Vagina (tissue), 2 donors: Measurements from ENCODE around the gene USH1C. TPM values are rescaled to one million over a fixed set of nuclear protein-coding genes. Genes with fewer than 3 reads are reported as not detected.

Source experiments
- DNase-seq, 2 donors: peaks; one replicate each; pipeline ENCODE4 v3.0.0-alpha.2; 2017; ENCODE audit errors: extremely low spot score in 2 of 2
- H3K27ac ChIP-seq: fragments of 200-600 bp; sonication (generic); one replicate; pipeline ENCODE4 v1.5.1; 2019
- H3K27me3 ChIP-seq: fragments of 200-600 bp; sonication (generic); one replicate; pipeline ENCODE4 v1.5.1; 2019
- H3K36me3 ChIP-seq, 2 donors: fragments of 200-600 bp; sonication (generic); one replicate each; pipeline ENCODE4 v1.5.1; 2017 to 2019
- H3K4me1 ChIP-seq: fragments of 200-600 bp; sonication (generic); one replicate; pipeline ENCODE4 v1.5.1; 2019
- H3K4me3 ChIP-seq, 2 donors: fragments of 200-600 bp; sonication (generic); 1 replicate in 1 of 2; 2 replicates in 1 of 2; pipeline ENCODE4 v1.5.1; 2016 to 2019
- H3K9me3 ChIP-seq: fragments of 200-600 bp; sonication (generic); one replicate; pipeline ENCODE4 v1.5.1; 2019
- CTCF ChIP-seq, 3 experiments: fragments of 450-650 bp in 2 of 3; fragments of 200-600 bp in 1 of 3; sonication (generic) in 1 of 3; IDR thresholded peaks; one replicate each; pipeline ENCODE4 v1.5.1; 2017 to 2019; ENCODE audit warnings: antibody characterized with exemption in 3 of 3, mild to moderate bottlenecking in 2 of 3, moderate library complexity in 2 of 3
- POLR2A ChIP-seq, 2 donors: fragments of 450-650 bp; IDR thresholded peaks; one replicate each; pipeline ENCODE4 v1.6.1; 2017; ENCODE audit warnings: antibody characterized with exemption in 2 of 2, mild to moderate bottlenecking in 2 of 2, moderate library complexity in 2 of 2
- POLR2AphosphoS5 ChIP-seq, 2 donors: sonication (generic); formaldehyde crosslinking; IDR thresholded peaks; one replicate each; pipeline ENCODE4 v1.9.0; 2017; ENCODE audit warnings: antibody characterized with exemption in 2 of 2, mild to moderate bottlenecking in 2 of 2, low read depth in 1 of 2; ENCODE audit not compliant: insufficient read depth in 1 of 2
- intact Hi-C: fragments of 100-400 bp; cut with DNase I; formaldehyde crosslinking; loops from one replicate; pipeline ENCODE4 v1.15.1; 2023
- total RNA-seq: library from RNA; depleted of rRNA; stranded (reverse); fragments of >200 nt; gene quantifications from one replicate; pipeline ENCODE4 v1.2.3, GENCODE V29; 2016

The USH1C gene
- total RNA-seq, 1 donor from 2014 or later, result not detected

DNA sequence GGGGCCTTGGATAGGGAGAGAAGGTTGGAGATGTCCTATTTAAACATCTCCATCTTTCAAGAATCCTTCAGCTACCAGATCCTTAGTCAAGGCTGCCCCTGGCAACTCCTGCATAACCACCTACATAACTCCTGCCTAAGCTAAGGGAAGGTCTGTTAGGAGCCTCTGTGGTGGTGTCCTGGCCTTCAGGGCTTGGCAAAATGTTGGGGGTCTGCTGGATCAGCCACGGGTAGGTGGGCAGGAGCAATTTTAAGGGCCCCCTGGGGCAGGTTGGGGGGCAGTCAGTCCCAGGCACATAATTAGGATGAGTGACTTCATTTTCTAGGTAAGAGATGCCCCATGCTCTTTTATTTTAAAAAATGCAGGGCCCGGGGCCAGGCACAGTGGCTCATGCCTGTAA is 25.9 kb downstream of the USH1C start:
- Histone ChIP-seq H3K27me3 (no peaks in the 10 kb centered on the region), H3K4me1 (no peaks in the 10 kb centered on the region), H3K36me3 (no peaks in the 10 kb centered on the region), H3K27ac (no peak overlapping the region), H3K4me3 (no peak overlapping the region), H3K9me3 (no peaks in the 10 kb centered on the region)
- TF ChIP-seq CTCF (IDR thresholded peaks at IDR 0.05), result no peak
- no peak for TF ChIP-seq POLR2AphosphoS5 (IDR thresholded peaks at IDR 0.05; ENCODE audit: insufficient read depth in 1 of 2, low read depth in 1 of 2)
- no peak for DNase-seq
- intact Hi-C loops, result no loop called here

DNA sequence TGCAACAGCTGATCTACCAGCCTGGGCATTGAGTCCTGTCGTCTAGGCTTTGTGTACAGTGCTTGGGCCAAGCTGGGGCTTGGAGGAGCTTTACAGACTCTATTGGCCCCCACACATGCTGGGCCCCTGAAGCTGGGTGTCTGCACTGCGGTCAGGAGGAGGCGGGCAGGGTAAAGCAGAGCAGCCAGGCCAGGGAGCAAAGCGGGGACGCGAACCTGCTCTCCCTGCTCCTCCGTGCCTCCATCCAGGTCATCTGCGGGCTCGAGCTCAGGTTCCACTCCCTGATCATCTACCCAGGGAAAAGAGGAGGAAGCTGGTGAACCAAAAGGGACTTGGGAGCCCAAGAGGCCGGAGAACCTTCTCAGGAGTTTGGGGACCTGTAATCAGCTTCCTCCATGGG is 27.0 kb downstream of the USH1C start:
- intact Hi-C loops, result no loop called here
- Histone ChIP-seq H3K4me3 (no peak overlapping the region), H3K4me1 (no peaks in the 10 kb centered on the region), H3K27me3 (no peaks in the 10 kb centered on the region), H3K9me3 (no peaks in the 10 kb centered on the region), H3K27ac (no peak overlapping the region), H3K36me3 (no peaks in the 10 kb centered on the region)
- TF ChIP-seq CTCF (IDR thresholded peaks at IDR 0.05) (no peak), POLR2AphosphoS5 (IDR thresholded peaks at IDR 0.05; ENCODE audit: insufficient read depth in 1 of 2, low read depth in 1 of 2) (no peak), POLR2A (IDR thresholded peaks at IDR 0.05) (no peak)
- DNase-seq, result no peak

GRCh38 chr11:17516551-17517150 is 27.6 kb downstream of the USH1C start:
- H3K4me3 ChIP-seq, result no peak overlapping the region
- TF ChIP-seq CTCF (IDR thresholded peaks at IDR 0.05) (no peak), POLR2A (IDR thresholded peaks at IDR 0.05) (no peak), POLR2AphosphoS5 (IDR thresholded peaks at IDR 0.05; ENCODE audit: insufficient read depth in 1 of 2, low read depth in 1 of 2) (no peak)
- no peaks in the 10 kb centered on the region for H3K27me3 ChIP-seq
- H3K36me3 ChIP-seq, result no peaks in the 10 kb centered on the region
- H3K9me3 ChIP-seq, result no peaks in the 10 kb centered on the region
- H3K4me1 ChIP-seq, result no peaks in the 10 kb centered on the region
- no peak for DNase-seq
- no peak overlapping the region for H3K27ac ChIP-seq
- intact Hi-C loops, result no loop called here

- H3K9me3 ChIP-seq, result no peaks in the 10 kb centered on the region
- TF ChIP-seq POLR2A (IDR thresholded peaks at IDR 0.05) (no peak), CTCF (IDR thresholded peaks at IDR 0.05) (no peak), POLR2AphosphoS5 (IDR thresholded peaks at IDR 0.05; ENCODE audit: insufficient read depth in 1 of 2, low read depth in 1 of 2) (no peak)
- no peaks in the 10 kb centered on the region for H3K4me1 ChIP-seq
- no peak for DNase-seq
- no peaks in the 10 kb centered on the region for H3K36me3 ChIP-seq
- H3K27me3 ChIP-seq, result no peaks in the 10 kb centered on the region
- H3K4me3 ChIP-seq, result no peak overlapping the region
- intact Hi-C loops, result no loop called here
- H3K27ac ChIP-seq, result no peak overlapping the region
These were observed 28.6 kb downstream of the USH1C start for GRCh38 chr11:17515443-17516176.

- no peak overlapping the region for H3K27ac ChIP-seq
- intact Hi-C loops, result no loop called here
- no peak for DNase-seq
These were observed 29.7 kb downstream of the USH1C start for GRCh38 chr11:17514476-17514875.

More at GRCh38 chr11:17514476-17514875, 29.7 kb downstream of the USH1C start:
- TF ChIP-seq POLR2A (IDR thresholded peaks at IDR 0.05) (no peak), CTCF (IDR thresholded peaks at IDR 0.05) (no peak), POLR2AphosphoS5 (IDR thresholded peaks at IDR 0.05; ENCODE audit: insufficient read depth in 1 of 2, low read depth in 1 of 2) (no peak)
- H3K27me3 ChIP-seq, result no peaks in the 10 kb centered on the region
- H3K36me3 ChIP-seq, result no peaks in the 10 kb centered on the region
- no peaks in the 10 kb centered on the region for H3K4me1 ChIP-seq
- no peaks in the 10 kb centered on the region for H3K9me3 ChIP-seq
- H3K4me3 ChIP-seq, result no peak overlapping the region
